HG03558 (cell line): ENCODE results near the gene EDN1.
"Not testable (repeated sequence)": the region's sequence is repeated elsewhere in the genome, so short reads cannot be mapped to it uniquely, and the experiment has no call there.

Source experiments
- ATAC-seq: cut with Tn5 transposase; IDR thresholded peaks from one replicate; pipeline ENCODE4 v1.9.1; 2021; ENCODE audit warnings: moderate number of reproducible peaks; ENCODE audit not compliant: unreplicated experiment; ENCODE audit errors: extremely low read depth

EDN1 gene

GRCh38 chr6:12315292-12316081 is 25.3 kb downstream of the EDN1 start:
- ATAC-seq = no peak

DNA sequence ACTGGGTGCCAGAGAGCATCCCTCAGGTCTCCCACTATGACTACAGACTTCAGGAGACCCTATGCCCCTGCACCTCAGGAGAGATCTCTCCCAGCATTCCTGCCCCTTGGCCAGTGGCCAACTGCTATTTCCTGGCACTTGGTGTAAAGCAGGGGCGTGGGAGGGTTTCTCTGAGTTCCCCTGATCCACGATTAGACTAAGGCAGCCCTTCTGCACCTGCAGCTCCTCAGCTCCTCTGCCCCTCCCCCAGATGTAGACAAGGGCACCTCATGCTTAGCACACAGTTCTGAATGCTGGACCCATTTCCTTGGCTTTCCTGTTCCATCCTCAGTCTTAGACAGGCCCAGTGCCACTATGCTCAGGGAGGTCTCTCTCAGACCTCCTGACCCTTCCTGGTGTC is 28.6 kb downstream of the EDN1 start:
- ATAC-seq = no peak

DNA sequence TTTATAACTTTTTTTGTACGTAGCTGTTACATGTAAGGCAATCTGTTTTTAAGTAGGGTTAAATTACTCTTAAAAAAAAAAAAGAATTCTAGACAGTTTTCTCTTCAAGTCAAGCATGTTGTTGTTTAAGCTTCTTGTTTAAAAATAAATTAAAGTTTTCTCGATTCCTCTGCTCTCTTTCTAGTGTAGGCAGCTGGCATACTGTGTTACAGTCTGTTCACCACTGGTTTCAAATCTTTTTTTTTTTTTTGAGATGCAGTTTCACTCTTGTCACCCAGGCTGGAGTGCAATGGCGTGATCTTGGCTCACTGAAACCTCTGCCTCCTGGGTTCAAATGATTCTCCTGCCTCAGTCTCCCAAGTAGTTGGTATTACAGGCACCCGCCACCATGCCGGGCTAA is 29.9 kb downstream of the EDN1 start:
- ATAC-seq = not testable (repeated sequence)

GRCh38 chr6:12324099-12324498 is 33.9 kb downstream of the EDN1 start:
- no peak for ATAC-seq

- ATAC-seq = no peak
Observed at GRCh38 chr6:12324748-12325147, 34.6 kb downstream of the EDN1 start.

- no peak for ATAC-seq
Observed at GRCh38 chr6:12325872-12326271, 35.7 kb downstream of the EDN1 start.

DNA sequence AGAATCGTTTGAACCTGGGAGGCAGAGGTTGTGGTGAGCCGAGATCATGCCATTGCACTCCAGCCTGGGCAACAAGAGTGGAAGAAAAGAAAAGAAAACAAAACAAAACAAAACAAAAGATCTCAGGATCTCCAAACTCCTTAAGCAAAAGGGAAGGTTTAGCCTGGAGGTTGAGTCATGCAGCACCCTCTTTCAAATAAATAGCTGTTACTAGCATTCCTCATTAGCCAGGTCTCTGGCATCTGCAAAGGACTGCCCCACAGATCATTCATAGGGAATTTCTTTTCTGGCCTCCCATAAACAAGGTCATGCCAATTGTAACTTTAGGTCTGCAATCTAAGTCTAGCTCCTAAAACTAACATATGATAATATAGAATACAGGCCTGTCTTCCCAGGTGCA is 37.2 kb downstream of the EDN1 start:
- no peak for ATAC-seq

GRCh38 chr6:12327988-12328387 is 37.8 kb downstream of the EDN1 start:
- no peak for ATAC-seq

- no peak for ATAC-seq
Observed at GRCh38 chr6:12328701-12329100, 38.5 kb downstream of the EDN1 start.

DNA sequence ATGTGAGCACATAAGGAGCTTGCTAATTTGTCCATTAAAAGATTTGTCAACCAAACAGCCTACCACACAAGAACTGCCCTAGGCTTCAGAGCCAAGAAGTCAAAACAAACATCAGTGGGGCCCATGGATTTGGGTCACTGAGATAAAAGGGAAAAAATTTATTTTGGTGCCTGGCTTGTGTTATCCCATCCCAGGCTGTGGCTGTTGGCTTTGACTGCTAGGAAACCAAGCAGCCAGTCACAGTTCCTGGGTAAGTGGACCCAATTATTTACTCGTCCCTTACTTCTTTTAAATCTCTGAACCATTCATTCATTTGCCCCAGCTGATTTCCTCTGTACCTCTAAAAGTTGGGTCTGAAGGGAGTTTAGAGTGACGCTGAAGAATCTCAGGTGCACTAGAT is 41.3 kb downstream of the EDN1 start:
- ATAC-seq = no peak

DNA sequence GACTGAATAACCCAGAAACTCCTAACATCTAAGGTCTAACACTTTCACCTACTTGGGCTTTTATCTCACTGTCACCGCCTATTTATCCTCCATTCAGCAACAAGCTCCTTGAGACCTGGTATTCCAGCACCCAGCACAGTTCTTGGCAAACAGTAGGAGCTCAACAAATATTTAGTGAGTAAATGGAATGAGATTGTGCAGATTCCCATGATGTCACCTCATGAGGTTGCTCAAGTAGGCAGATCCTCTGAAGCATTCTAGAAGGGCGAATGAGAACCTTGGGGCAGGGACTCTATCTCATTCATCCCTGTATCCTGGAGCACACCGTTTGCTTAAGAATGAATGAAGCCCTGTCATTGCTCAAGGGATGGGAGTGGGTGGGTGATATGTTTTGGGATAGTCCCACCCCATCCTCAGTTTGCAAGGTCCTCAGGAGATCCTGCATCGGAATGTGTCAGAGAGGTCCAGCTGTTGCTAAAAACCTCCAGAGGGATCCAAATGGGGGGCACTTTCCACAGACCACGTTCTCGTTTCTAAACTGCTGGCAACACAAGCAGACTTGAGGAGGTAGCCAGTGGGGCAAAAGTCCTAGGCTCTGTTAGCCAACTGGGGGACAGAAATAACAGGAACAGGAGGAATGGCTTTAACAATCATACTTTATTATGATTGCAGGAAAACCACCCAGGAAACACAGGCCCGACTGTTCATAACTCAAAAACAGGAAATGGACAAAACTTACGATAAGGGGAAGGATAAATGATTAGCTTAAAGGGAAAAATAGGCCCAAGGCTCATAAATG is 42.0 kb downstream of the EDN1 start:
- no peak for ATAC-seq

GRCh38 chr6:12332750-12333079 is 42.6 kb downstream of the EDN1 start:
- not testable (repeated sequence) for ATAC-seq

DNA sequence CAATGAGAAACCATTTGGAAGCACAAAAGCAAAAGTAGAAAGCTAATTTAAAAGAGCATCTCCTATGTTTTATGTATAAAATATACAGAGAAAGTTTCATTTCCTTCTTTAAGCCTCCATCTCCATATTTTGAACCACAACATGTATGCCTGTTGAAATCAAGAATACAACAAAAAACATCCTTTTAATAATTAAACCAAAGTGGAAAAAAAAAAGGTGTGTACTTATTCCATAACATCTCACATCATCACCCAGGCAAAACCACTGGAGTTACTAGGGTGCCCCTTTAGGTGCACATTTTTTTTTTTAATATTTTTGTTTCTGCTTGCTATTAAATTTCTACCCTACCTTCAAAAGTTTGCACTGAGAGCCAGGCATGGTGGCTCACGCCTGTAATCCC is 43.0 kb downstream of the EDN1 start:
- no peak for ATAC-seq

- ATAC-seq = no peak
Observed at GRCh38 chr6:12334526-12335130, 44.5 kb downstream of the EDN1 start.

GRCh38 chr6:12335131-12335527 is 45.0 kb downstream of the EDN1 start:
- ATAC-seq = no peak

DNA sequence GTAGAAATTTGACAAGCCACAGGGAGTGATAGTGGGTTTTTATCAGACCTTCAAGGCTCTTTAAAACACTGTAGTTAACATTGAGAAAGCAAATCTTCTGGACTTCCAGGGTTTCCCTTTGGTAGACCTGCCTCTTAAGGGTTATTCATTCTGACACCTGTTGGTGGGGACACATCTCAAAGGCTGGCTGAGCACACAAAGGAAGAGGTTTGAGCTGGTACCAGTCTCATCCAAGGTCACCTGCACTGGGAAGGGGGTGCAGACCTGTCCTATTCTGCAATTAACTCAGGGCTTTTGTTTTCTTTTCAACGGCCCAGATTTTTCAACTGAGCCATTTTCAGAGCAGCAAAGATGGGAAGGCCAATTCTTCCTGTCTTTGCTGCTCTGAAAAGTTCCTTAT is 45.6 kb downstream of the EDN1 start:
- ATAC-seq = no peak

DNA sequence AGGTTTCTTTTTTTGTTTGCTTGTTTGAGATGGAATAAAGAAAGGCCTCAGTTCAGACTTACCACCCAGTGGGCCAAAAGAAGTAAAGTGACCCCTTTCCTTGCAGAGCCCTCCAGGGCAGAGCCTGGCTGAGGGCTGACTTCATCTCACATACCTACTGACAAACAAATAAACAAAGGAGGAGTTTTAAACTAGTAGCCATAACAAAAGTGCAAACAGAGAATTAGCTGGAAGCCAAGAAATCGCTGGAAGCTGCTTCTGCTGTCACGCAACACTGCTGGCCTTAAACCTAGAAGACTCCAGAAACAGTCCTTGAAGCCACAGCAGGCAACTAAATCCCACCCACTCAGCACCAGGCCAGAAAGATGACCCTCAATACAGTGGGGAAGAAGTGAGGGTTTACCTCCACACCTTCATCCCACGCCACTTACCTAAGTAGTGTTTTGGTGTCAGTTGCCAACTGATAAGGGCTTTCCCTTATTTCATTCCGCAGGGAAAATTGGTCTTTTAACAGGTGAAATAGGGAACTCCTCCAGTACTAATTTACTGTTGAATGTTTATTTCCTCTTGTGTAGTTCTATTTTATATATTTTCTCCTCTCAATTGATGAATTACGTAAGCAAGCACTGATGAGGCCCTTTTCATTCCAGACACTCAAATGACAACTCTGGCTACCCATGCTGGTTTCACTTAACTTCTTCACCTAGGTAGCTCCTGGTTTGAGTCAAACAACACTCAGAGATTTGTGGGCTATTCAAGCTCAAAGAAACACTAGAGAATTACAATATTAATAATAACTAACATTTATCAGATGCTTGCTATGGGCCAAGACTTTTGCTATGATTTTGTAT is 46.2 kb downstream of the EDN1 start:
- no peak for ATAC-seq

DNA sequence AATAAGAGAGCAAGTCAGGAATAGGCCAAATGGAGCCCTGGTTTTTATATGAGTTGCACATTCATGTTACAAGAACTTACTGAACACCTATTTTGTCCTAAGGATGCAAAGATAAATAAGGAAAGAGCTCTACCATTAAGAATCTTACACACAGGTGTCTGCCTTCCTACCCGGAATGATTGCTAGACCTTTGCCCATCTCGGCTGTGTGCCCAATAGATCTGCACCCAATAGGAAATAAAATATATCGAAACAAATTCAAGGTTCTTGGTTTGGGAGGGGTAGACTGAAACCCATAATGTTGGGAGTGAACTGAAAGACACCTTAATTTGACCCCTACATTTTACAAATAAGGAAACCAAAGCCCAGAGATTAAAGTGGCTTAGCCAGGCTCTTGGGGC is 48.9 kb downstream of the EDN1 start:
- no peak for ATAC-seq

DNA sequence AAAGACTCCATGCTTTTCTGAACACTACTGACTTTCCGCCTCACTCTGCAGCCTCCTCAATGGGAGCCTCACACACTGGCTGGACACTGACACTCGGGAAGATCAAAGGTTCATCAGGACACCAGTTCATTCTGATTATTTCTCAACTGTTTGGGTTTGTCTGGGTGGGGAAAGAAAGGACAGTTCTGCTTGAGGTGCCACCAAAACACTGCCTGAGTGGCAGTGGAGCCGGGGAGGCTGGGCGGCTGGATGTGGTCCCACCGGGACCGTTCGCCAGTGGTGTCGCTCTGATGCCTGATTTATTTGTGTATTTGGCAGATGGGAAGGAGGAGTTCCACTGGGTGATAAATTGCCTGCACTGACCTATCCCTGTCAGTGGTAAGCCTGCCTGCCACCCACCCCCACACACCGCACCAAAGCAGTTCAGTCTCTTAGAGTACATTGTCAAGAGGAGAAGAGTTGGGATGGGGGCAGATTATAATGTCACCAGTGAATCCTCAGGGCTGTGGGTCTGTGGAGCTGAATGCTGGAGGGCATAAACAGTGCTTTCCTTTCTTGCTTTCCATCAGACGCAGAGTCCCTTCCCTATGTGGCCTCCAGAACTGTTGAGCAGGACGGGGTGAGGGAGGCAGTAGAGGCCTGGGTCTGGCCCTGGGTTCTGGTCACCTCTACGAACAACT is 49.8 kb downstream of the EDN1 start:
- no peak for ATAC-seq

GRCh38 chr6:12340488-12340818 is 50.3 kb downstream of the EDN1 start:
- ATAC-seq = no peak
